ENCODE results near the gene APBA2. TPM values are rescaled to one million over a fixed set of nuclear protein-coding genes. Genes with fewer than 3 reads are reported as not detected.

Gene APBA2
- total and polyA plus RNA-seq, 2 of the 4 experiments (the other 2 are of a cell fraction) = 21.7 to 33.0 TPM

- H3K27me3 ChIP-seq (ENCODE audit: control insufficient read depth, insufficient read depth, low read length) = no peaks in the 10 kb centered on the region
- H3K14ac ChIP-seq (replicated peaks; ENCODE audit: low read depth, low read length) = no peak overlapping the region
- H3K79me1 ChIP-seq (ENCODE audit: low read depth in 1 of 2, low read length in 2 of 2) = peaks cover 8 to 22% of the 10 kb centered on the region in 2 experiments; a peak in 1 of 4 replicates
- H2BK15ac ChIP-seq (ENCODE audit: low read depth, low read length) = no peak overlapping the region
- ATAC-seq (ENCODE audit: low read depth) = no peak
- 57% methylated on average over 3 of the region's 7 CpGs; no CpG with 5 or more reads in 1 of the 2 experiments for WGBS, 2 experiments (ENCODE audit: extremely low coverage in 2 of 2, insufficient read length in 1 of 2)
- dilution Hi-C loops (cut with HindIII; ENCODE audit: low sequenced_read_pairs, unreplicated experiment) = no loop called here
- CTCF ChIA-PET = no interaction called here
- no peak overlapping the region for H3K4ac ChIP-seq (ENCODE audit: low read depth, low read length)
- no peaks in the 10 kb centered on the region for H3K36me3 ChIP-seq (ENCODE audit: control insufficient read depth, insufficient read depth, low read length)
- H3K9me1 ChIP-seq (ENCODE audit: insufficient read depth, low read length) = peaks cover 10% of the 10 kb centered on the region; the same call in 1 of the 2 replicates
- H3K27ac ChIP-seq (ENCODE audit: insufficient read depth, low read length) = no peak overlapping the region
- no peak overlapping the region for H3K4me2 ChIP-seq (ENCODE audit: low read depth, low read length)
- H4K5ac ChIP-seq (ENCODE audit: low read depth, low read length) = no peak overlapping the region
- no peaks in the 10 kb centered on the region for H3K4me1 ChIP-seq (ENCODE audit: control insufficient read depth, insufficient read depth, low read length)
- H2BK120ac ChIP-seq (ENCODE audit: low read depth, low read length) = no peak overlapping the region
- no peak overlapping the region for H2AFZ ChIP-seq (replicated peaks; ENCODE audit: low read length, poor library complexity)
- no peak overlapping the region for H3K4me3 ChIP-seq (ENCODE audit: insufficient read depth, low read depth, low read length)
- no peak overlapping the region for H2AK5ac ChIP-seq (ENCODE audit: low read depth, low read length)
- no peak for DNase-seq
- no peak overlapping the region for H2BK5ac ChIP-seq (ENCODE audit: low read depth, low read length, poor library complexity, severe bottlenecking)
- in situ Hi-C loops (cut with MboI; ENCODE audit: low sequenced_read_pairs) = no loop called here
- H3K56ac ChIP-seq (ENCODE audit: extremely low read depth, insufficient read depth, low read length) = no peak overlapping the region
- no peak overlapping the region for H3K23ac ChIP-seq (ENCODE audit: low read depth, low read length)
- BruUV-seq (replicated peaks) = no TSS peak
- H3K9me3 ChIP-seq (ENCODE audit: control insufficient read depth, insufficient read depth, low read length) = 0 out of 2 replicates have a peak, but pooled peaks cover 2% of the 10 kb centered on the region
- no peak for TF ChIP-seq MAFK (IDR thresholded peaks at IDR 0.05; ENCODE audit: low read depth, low read length)
- TF ChIP-seq CHD1 (IDR thresholded peaks at IDR 0.05; ENCODE audit: low read depth, low read length) = no peak
- no peak for TF ChIP-seq POLR2A (IDR thresholded peaks at IDR 0.05; ENCODE audit: low read depth, low read length)
- no peak for TF ChIP-seq CTCF (conservative IDR thresholded peaks at IDR 0.05; ENCODE audit: low read depth, low read length)
- no peak for TF ChIP-seq RAD21 (IDR thresholded peaks at IDR 0.05; ENCODE audit: low read length)
- H3K9ac ChIP-seq (ENCODE audit: low read depth, low read length) = no peak overlapping the region
- POLR2A ChIA-PET (ENCODE audit: unreplicated experiment) = no interaction called here
- no peak overlapping the region for H2BK20ac ChIP-seq (ENCODE audit: low read depth, low read length)
- no peak overlapping the region for H2AK9ac ChIP-seq (replicated peaks; ENCODE audit: low read depth, low read length, poor library complexity)
- no peak overlapping the region for H3K18ac ChIP-seq (ENCODE audit: low read depth, low read length)
- no peak overlapping the region for H4K91ac ChIP-seq (ENCODE audit: insufficient read depth, low read depth, low read length)
- H4K8ac ChIP-seq (ENCODE audit: low read depth in 2 of 2, low read length in 2 of 2) = no peak overlapping the region
- intact Hi-C loops (cut with micrococcal nuclease) = no loop called here
- H4K20me1 ChIP-seq (ENCODE audit: insufficient read depth, low read length) = peaks cover 25% of the 10 kb centered on the region
These were observed 182.2 kb downstream of the APBA2 start for GRCh38 chr15:29067949-29068348.
